Eye (tissue), 1 donor: ENCODE results near the gene PDE7B.

Experiments used
- DNase-seq: peaks from one replicate; pipeline ENCODE4 v3.0.0-alpha.2; 2015

The PDE7B gene

GRCh38 chr6:136036071-136036380, 184.5 kb downstream of the PDE7B start:
- no peak for DNase-seq

GRCh38 chr6:136036601-136037000, 185.1 kb downstream of the PDE7B start:
- no peak for DNase-seq

- DNase-seq, result no peak
Measured at GRCh38 chr6:136037242-136037875, 185.9 kb downstream of the PDE7B start.

GRCh38 chr6:136037876-136038460, 186.5 kb downstream of the PDE7B start:
- DNase-seq, result peak; percentile 80

GRCh38 chr6:136038531-136038930, 187.0 kb downstream of the PDE7B start:
- DNase-seq, result no peak

- no peak for DNase-seq
Measured at GRCh38 chr6:136039185-136039584, 187.7 kb downstream of the PDE7B start.

- no peak for DNase-seq
Measured at GRCh38 chr6:136050475-136050874, 199.0 kb downstream of the PDE7B start.

- DNase-seq, result no peak
Measured at GRCh38 chr6:136051140-136051775, 199.8 kb downstream of the PDE7B start.

- DNase-seq, result no peak
Measured at GRCh38 chr6:136052031-136052430, 200.5 kb downstream of the PDE7B start.

- no peak for DNase-seq
Measured at GRCh38 chr6:136058852-136059251, 207.4 kb downstream of the PDE7B start.

- peak; percentile 43 for DNase-seq
Measured at GRCh38 chr6:136059308-136059707, 207.8 kb downstream of the PDE7B start.

- DNase-seq, result no peak
Measured at GRCh38 chr6:136060052-136060451, 208.6 kb downstream of the PDE7B start.

- no peak for DNase-seq
Measured at GRCh38 chr6:136060759-136061158, 209.3 kb downstream of the PDE7B start.

- no peak for DNase-seq
Measured at GRCh38 chr6:136061701-136062100, 210.2 kb downstream of the PDE7B start.

- DNase-seq, result no peak
Measured at GRCh38 chr6:136063096-136063495, 211.6 kb downstream of the PDE7B start.

GRCh38 chr6:136066005-136066404, 214.5 kb downstream of the PDE7B start:
- DNase-seq, result no peak

GRCh38 chr6:136067731-136068341, 216.3 kb downstream of the PDE7B start:
- peak; percentile 23 for DNase-seq

GRCh38 chr6:136069119-136069518, 217.6 kb downstream of the PDE7B start:
- DNase-seq, result no peak

GRCh38 chr6:136070815-136071214, 219.3 kb downstream of the PDE7B start:
- no peak for DNase-seq

GRCh38 chr6:136072691-136073090, 221.2 kb downstream of the PDE7B start:
- no peak for DNase-seq

GRCh38 chr6:136073216-136073615, 221.7 kb downstream of the PDE7B start:
- DNase-seq, result no peak

GRCh38 chr6:136076496-136076895, 225.0 kb downstream of the PDE7B start:
- no peak for DNase-seq

GRCh38 chr6:136077834-136078576, 226.5 kb downstream of the PDE7B start:
- DNase-seq, result no peak
